Neutrophil (primary cell): ENCODE measurements around the gene CSF3.

Experiments
- H3K27ac ChIP-seq: fragments of 200-600 bp; sonication (generic); 2 replicates; pipeline ENCODE4 v1.5.1; 2016; ENCODE audit warnings: mild to moderate bottlenecking, moderate library complexity
- H3K27me3 ChIP-seq: fragments of 200-600 bp; sonication (generic); 2 replicates; pipeline ENCODE4 v1.6.0; 2016; ENCODE audit warnings: mild to moderate bottlenecking
- H3K36me3 ChIP-seq: fragments of 200-600 bp; sonication (generic); 2 replicates; pipeline ENCODE4 v1.5.1; 2017
- H3K4me1 ChIP-seq, 2 experiments: fragments of 200-600 bp in 1 of 2; sonication (generic) in 1 of 2; 1 replicate in 1 of 2; 2 replicates in 1 of 2; pipeline versions ENCODE4 v1.5.1 to v1.6.1; 2013 to 2016; ENCODE audit warnings: low read depth in 1 of 2, low read length in 1 of 2, mild to moderate bottlenecking in 1 of 2, moderate library complexity in 1 of 2; ENCODE audit not compliant: control insufficient read depth in 1 of 2, insufficient read depth in 1 of 2
- H3K4me3 ChIP-seq, 2 experiments: fragments of 200-600 bp in 1 of 2; sonication (generic) in 1 of 2; 1 replicate in 1 of 2; 2 replicates in 1 of 2; pipeline ENCODE4 v1.5.1; 2013 to 2016; ENCODE audit warnings: low read depth in 1 of 2, low read length in 1 of 2, mild to moderate bottlenecking in 1 of 2, moderate library complexity in 1 of 2
- H3K9me3 ChIP-seq: fragments of 200-600 bp; sonication (generic); 2 replicates; pipeline ENCODE4 v1.5.1; 2016
- CTCF ChIP-seq: fragments of 200-600 bp; sonication (generic); IDR thresholded peaks from 2 replicates; pipeline ENCODE4 v1.5.1; 2016; ENCODE audit warnings: antibody characterized with exemption

CSF3 gene

GRCh38 chr17:40032322-40033320 is 17.4 kb downstream of the CSF3 start:
- peaks cover 78% of the 10 kb centered on the region for H3K36me3 ChIP-seq
- no peak overlapping the region for H3K27ac ChIP-seq
- no peaks in the 10 kb centered on the region for H3K9me3 ChIP-seq
- TF ChIP-seq CTCF, result no peak
- no peaks in the 10 kb centered on the region for H3K27me3 ChIP-seq
- H3K4me1 ChIP-seq, result no peaks in the 10 kb centered on the region
- H3K4me3 ChIP-seq, result no peak overlapping the region

GRCh38 chr17:40033339-40033738 is 18.1 kb downstream of the CSF3 start:
- no peak overlapping the region for H3K4me3 ChIP-seq
- peaks cover 73% of the 10 kb centered on the region for H3K36me3 ChIP-seq
- H3K4me1 ChIP-seq, result no peaks in the 10 kb centered on the region
- TF ChIP-seq CTCF, result no peak
- no peaks in the 10 kb centered on the region for H3K27me3 ChIP-seq
- no peaks in the 10 kb centered on the region for H3K9me3 ChIP-seq
- H3K27ac ChIP-seq, result no peak overlapping the region

GRCh38 chr17:40034426-40035161 is 19.4 kb downstream of the CSF3 start:
- peaks cover 0 to 7% of the 10 kb centered on the region in 2 experiments for H3K4me1 ChIP-seq
- no peak overlapping the region for H3K4me3 ChIP-seq
- no peaks in the 10 kb centered on the region for H3K27me3 ChIP-seq
- no peak overlapping the region for H3K27ac ChIP-seq
- no peak for TF ChIP-seq CTCF
- peaks cover 60% of the 10 kb centered on the region for H3K36me3 ChIP-seq
- no peaks in the 10 kb centered on the region for H3K9me3 ChIP-seq

GRCh38 chr17:40035162-40035559 is 19.9 kb downstream of the CSF3 start:
- Histone ChIP-seq H3K4me3 (no peak overlapping the region), H3K27me3 (no peaks in the 10 kb centered on the region), H3K4me1 (peaks cover 0 to 7% of the 10 kb centered on the region in 2 experiments), H3K27ac (no peak overlapping the region), H3K36me3 (peaks cover 55% of the 10 kb centered on the region), H3K9me3 (no peaks in the 10 kb centered on the region)
- no peak for TF ChIP-seq CTCF

GRCh38 chr17:40038882-40039513 is 23.8 kb downstream of the CSF3 start:
- no peak overlapping the region for H3K27ac ChIP-seq

More at GRCh38 chr17:40038882-40039513, 23.8 kb downstream of the CSF3 start:
- TF ChIP-seq CTCF, result no peak
- Histone ChIP-seq H3K4me3 (no peak overlapping the region), H3K27me3 (no peaks in the 10 kb centered on the region), H3K36me3 (peaks cover 19% of the 10 kb centered on the region), H3K4me1 (peaks cover 0 to 7% of the 10 kb centered on the region in 2 experiments), H3K9me3 (no peaks in the 10 kb centered on the region)
